OCI-LY7 (cell line): ENCODE results near the gene EML6.

Source experiments
- EZH2phosphoT487 ChIP-seq: fragments of 200-600 bp; sonication (generic); IDR thresholded peaks from 2 replicates; pipeline ENCODE4 v1.6.1; 2018; ENCODE audit warnings: low read depth, borderline replicate concordance, mild to moderate bottlenecking, mixed run types, antibody characterized with exemption, low read length, moderate library complexity, mixed read lengths
- TF ChIP-seq, protein P1 (sequence below): fragments of 200-600 bp; sonication (generic); conservative IDR thresholded peaks from 2 replicates; pipeline ENCODE4 v1.5.1; 2014; ENCODE audit warnings: mild to moderate bottlenecking, antibody characterized with exemption, low read length, moderate library complexity, mixed read lengths

DNA sequence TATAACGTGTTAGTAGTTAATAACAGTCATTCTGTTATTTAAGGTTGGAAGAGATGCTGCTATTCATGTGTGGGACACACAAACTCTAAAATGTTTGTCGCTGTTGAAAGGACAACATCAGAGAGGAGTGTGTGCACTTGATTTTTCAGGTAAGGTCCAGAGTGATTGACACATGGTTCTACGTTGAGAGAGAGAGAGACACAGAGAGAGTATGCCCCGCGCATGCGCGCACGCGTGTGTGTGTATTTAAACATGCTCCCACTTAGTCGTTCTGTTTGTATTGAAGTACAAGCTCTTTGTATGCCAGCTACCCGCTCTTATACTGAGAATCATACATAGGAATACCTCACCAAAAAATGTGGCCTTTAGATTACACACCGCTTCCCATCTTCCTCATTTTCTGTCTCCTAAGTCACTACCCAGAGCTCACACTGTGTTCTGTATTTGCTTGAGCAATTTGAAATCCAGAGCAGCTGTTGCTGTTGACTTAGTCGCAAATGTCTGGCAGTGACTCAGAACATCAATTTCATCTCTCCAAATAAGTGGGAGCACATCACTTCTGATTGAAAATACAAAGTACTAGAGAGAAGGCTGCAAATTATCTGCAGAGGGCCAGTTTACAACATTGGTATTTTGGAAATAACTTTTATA, 148.1 kb downstream of the EML6 start:
- TF ChIP-seq, protein P1, sequence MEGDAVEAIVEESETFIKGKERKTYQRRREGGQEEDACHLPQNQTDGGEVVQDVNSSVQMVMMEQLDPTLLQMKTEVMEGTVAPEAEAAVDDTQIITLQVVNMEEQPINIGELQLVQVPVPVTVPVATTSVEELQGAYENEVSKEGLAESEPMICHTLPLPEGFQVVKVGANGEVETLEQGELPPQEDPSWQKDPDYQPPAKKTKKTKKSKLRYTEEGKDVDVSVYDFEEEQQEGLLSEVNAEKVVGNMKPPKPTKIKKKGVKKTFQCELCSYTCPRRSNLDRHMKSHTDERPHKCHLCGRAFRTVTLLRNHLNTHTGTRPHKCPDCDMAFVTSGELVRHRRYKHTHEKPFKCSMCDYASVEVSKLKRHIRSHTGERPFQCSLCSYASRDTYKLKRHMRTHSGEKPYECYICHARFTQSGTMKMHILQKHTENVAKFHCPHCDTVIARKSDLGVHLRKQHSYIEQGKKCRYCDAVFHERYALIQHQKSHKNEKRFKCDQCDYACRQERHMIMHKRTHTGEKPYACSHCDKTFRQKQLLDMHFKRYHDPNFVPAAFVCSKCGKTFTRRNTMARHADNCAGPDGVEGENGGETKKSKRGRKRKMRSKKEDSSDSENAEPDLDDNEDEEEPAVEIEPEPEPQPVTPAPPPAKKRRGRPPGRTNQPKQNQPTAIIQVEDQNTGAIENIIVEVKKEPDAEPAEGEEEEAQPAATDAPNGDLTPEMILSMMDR: no peak
- TF ChIP-seq EZH2phosphoT487: no peak
